Testis (tissue), 3 donors: ENCODE measurements around the gene TNRC6B. TPM values are rescaled to one million over a fixed set of nuclear protein-coding genes. Genes with fewer than 3 reads are reported as not detected.

ENCODE experiments used
- DNase-seq: peaks from one replicate; pipeline ENCODE4 v3.0.0-alpha.2; 2019
- H3K27ac ChIP-seq, 2 donors: fragments of 200-600 bp; sonication (generic); one replicate each; pipeline ENCODE4 v1.5.1; 2019
- H3K27me3 ChIP-seq: fragments of 200-600 bp; sonication (generic); one replicate; pipeline ENCODE4 v1.5.1; 2019
- H3K36me3 ChIP-seq: fragments of 200-600 bp; sonication (generic); one replicate; pipeline ENCODE4 v1.5.1; 2017; ENCODE audit warnings: low read depth; ENCODE audit errors: missing control alignments
- H3K4me1 ChIP-seq: fragments of 200-600 bp; sonication (generic); one replicate; pipeline ENCODE4 v1.5.1; 2019
- H3K4me3 ChIP-seq, 2 donors: fragments of 200-600 bp; sonication (generic); one replicate each; pipeline ENCODE4 v1.5.1; 2017 to 2019
- H3K9me3 ChIP-seq: fragments of 200-600 bp; sonication (generic); one replicate; pipeline ENCODE4 v1.5.1; 2017
- CTCF ChIP-seq, 3 experiments: fragments of 450-650 bp in 2 of 3; fragments of 200-600 bp in 1 of 3; sonication (generic) in 1 of 3; IDR thresholded peaks; one replicate each; pipeline ENCODE4 v1.5.1; 2016 to 2019; ENCODE audit warnings: antibody characterized with exemption in 3 of 3, mild to moderate bottlenecking in 2 of 3, moderate library complexity in 1 of 3
- POLR2A ChIP-seq: fragments of 450-650 bp; IDR thresholded peaks from one replicate; pipeline ENCODE4 v1.6.1; 2017; ENCODE audit warnings: antibody characterized with exemption, mild to moderate bottlenecking, moderate library complexity
- WGBS, 2 donors: methylation state at CpG; one replicate each; pipeline ENCODE4 v1.1.5; 2018; 5-methylcytosine and 5-hydroxymethylcytosine counted together
- intact Hi-C: fragments of 100-400 bp; cut with DNase I; formaldehyde crosslinking; loops from one replicate; pipeline ENCODE4 v1.15.1; 2023; ENCODE audit warnings: low total_unique reads
- polyA plus RNA-seq: library from polyadenylated mRNA; stranded (reverse); fragments of 350-450 nt; fragmentation: Illumina TruSeq; extraction: RNeasy Lipid Tissue Mini Kit (QIAGEN cat#74804); gene quantifications from one replicate; pipeline ENCODE4 v1.2.3, GENCODE V29; 2014; ENCODE audit warnings: low read depth, low replicate concordance; ENCODE audit not compliant: insufficient read depth
- total RNA-seq, 2 donors: library from RNA; depleted of rRNA; stranded (reverse); fragments of >200 nt; gene quantifications; one replicate each; pipeline ENCODE4 v1.2.3, GENCODE V29; 2016

The TNRC6B gene
- total and polyA plus RNA-seq, 3 donors from 2014 or later = 49.2 to 122 (median 79.7) TPM

- no peaks in the 10 kb centered on the region for H3K27me3 ChIP-seq
- peaks cover 25% of the 10 kb centered on the region for H3K4me1 ChIP-seq
- no peaks in the 10 kb centered on the region for H3K9me3 ChIP-seq
- WGBS, 2 donors = 80 to 90% methylated on average over 11 of the region's 11 CpGs
- no peak overlapping the region for H3K27ac ChIP-seq
- no peak for DNase-seq
- H3K36me3 ChIP-seq = no peaks in the 10 kb centered on the region
- H3K4me3 ChIP-seq = no peak overlapping the region
- intact Hi-C loops = no loop called here
- TF ChIP-seq POLR2A (no peak), CTCF (IDR thresholded peaks at IDR 0.05) (no peak)
Observed at GRCh38 chr22:40216041-40216756, 38.5 kb downstream of the TNRC6B start.

DNA sequence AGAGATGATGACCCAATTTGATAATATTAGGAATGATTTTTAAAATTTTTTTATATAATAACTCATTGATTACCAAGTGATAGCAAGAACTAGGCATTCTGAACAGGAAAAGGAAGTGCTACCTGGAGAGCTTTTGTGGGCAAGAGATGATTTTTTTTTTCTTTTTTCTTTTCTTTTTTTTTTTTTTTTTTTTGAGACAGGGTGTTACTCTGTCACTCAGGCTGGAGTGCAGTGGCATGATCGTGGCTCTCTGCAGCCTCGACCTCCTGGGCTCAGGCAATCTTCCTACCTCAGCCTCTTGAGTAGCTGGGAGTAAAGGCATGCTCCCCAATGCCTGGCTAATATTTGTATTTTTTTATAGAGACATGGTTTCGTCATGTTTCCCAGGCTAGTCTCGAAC is 40.4 kb downstream of the TNRC6B start:
- no peak for DNase-seq
- no peaks in the 10 kb centered on the region for H3K27me3 ChIP-seq
- H3K36me3 ChIP-seq = no peaks in the 10 kb centered on the region
- H3K4me1 ChIP-seq = peaks cover 19% of the 10 kb centered on the region
- no peak for TF ChIP-seq POLR2A
- no peak for TF ChIP-seq CTCF (IDR thresholded peaks at IDR 0.05)
- no peak overlapping the region for H3K27ac ChIP-seq
- intact Hi-C loops = no loop called here
- 89 to 93% methylated on average over 4 of the region's 4 CpGs for WGBS, 2 donors
- no peaks in the 10 kb centered on the region for H3K9me3 ChIP-seq
- H3K4me3 ChIP-seq = no peak overlapping the region

DNA sequence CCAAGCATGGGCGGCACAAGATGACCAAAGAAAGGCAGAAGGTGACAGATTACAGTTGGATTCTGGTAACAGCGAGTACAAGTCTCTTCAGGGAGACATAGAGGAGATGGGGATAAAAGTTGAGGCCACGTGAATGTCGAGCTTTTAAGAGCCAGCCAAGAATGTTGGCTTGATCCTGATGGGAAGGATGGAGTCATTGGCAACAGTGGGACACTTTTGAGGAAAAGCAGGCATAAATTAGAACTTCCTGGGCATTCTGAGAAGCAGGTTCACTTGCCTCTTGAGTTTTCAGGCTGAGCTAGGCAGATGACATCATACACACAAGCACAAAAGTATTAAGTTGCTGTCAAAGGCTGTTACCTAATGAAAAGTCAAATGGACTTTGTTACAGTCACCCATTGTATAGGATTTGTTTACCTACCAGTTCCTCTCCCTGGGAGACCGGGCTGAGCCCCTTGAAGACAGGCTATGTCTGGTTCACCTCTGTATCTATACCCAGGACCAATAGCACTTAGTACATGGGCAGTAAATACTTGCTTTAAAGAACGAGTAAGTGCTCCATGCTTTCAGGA is 41.1 kb downstream of the TNRC6B start:
- no peaks in the 10 kb centered on the region for H3K36me3 ChIP-seq
- H3K4me3 ChIP-seq = no peak overlapping the region
- DNase-seq = no peak
- intact Hi-C loops = no loop called here
- H3K4me1 ChIP-seq = peaks cover 19% of the 10 kb centered on the region
- H3K9me3 ChIP-seq = no peaks in the 10 kb centered on the region
- TF ChIP-seq POLR2A (no peak), CTCF (IDR thresholded peaks at IDR 0.05) (no peak)
- 81 to 91% methylated on average over 6 of the region's 6 CpGs for WGBS, 2 donors
- H3K27ac ChIP-seq = no peak overlapping the region
- no peaks in the 10 kb centered on the region for H3K27me3 ChIP-seq

DNA sequence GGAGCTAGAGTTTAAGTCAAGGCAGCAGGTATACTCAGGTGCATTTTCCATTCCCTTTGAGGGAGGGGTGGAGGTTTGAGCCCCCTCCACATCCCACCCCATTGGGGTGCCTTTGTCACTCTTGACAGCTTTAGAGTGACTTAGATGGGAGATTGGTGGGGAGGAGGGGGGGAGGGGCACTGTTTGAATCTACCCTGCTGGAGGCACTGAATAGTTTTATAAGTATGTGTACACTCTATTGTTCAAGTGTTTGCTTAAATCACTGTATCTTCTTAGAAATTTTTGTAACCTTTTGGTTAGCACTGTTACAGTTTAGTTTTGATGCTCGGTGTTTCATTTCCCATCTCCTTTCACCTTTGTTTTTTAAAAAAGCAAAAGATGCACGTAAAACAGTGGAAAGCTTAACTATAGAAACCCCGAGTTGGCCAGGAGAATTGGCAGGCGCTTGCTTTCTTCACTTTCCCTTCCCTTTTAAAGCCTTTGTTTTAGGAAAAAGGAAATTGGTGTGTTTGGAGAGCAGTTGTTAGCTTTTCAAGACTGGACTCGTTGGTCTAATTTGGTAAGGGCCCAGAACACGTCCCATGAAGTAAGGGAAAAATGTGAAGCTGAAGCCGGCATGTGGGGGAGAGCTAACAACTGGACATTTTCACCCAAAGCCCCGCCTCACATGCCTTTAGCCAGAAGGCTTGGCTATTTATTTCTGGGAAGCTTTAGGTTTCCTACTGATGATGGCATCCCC is 42.8 kb downstream of the TNRC6B start:
- Histone ChIP-seq H3K36me3 (no peaks in the 10 kb centered on the region), H3K9me3 (no peaks in the 10 kb centered on the region), H3K27ac (peak overlapping the region; percentile 39 to 62), H3K27me3 (no peaks in the 10 kb centered on the region), H3K4me3 (no peak overlapping the region), H3K4me1 (peaks cover 22% of the 10 kb centered on the region)
- WGBS, 2 donors = 23 to 28% methylated on average over 8 of the region's 8 CpGs
- intact Hi-C loops = no loop called here
- DNase-seq = peak; percentile 29
- TF ChIP-seq CTCF (IDR thresholded peaks at IDR 0.05) (no peak), POLR2A (no peak)
